Measurements from ENCODE around the gene PIGO. TPM values are rescaled to one million over a fixed set of nuclear protein-coding genes. Genes with fewer than 3 reads are reported as not detected.

PIGO gene
- polyA plus RNA-seq (ENCODE audit: insufficient read length in 4 of 4): 10 to 100 TPM; 30.9 to 38.3 (median 33.4) TPM

- DNase-seq (ENCODE audit: low read depth in 4 of 4, low spot score in 3 of 4): peak in 3 of 4 donors; percentile 65 to 75 (median 69)
Observed at GRCh38 chr9:35096035-35096849, at the start of gene PIGO. PIGO (minus strand) TSS chr9:35096591; CDS start chr9:35095565, 1,026 bp downstream.

GRCh38 chr9:35142037-35142436 lies 45.6 kb upstream of the PIGO start:
- DNase-seq (ENCODE audit: low read depth in 4 of 4, low spot score in 3 of 4): no peak

- DNase-seq (ENCODE audit: low read depth in 4 of 4, low spot score in 3 of 4): no peak
Observed at GRCh38 chr9:35140093-35140492, 43.7 kb upstream of the PIGO start.

GRCh38 chr9:35136866-35137265 lies 40.5 kb upstream of the PIGO start:
- no peak for DNase-seq (ENCODE audit: low read depth in 4 of 4, low spot score in 3 of 4)

GRCh38 chr9:35135988-35136387 lies 39.6 kb upstream of the PIGO start:
- DNase-seq (ENCODE audit: low read depth in 4 of 4, low spot score in 3 of 4): no peak

GRCh38 chr9:35134920-35135319 lies 38.5 kb upstream of the PIGO start:
- no peak for DNase-seq (ENCODE audit: low read depth in 4 of 4, low spot score in 3 of 4)

GRCh38 chr9:35116898-35117551 lies 20.6 kb upstream of the PIGO start:
- DNase-seq (ENCODE audit: low read depth in 4 of 4, low spot score in 3 of 4): peak; percentile 89 to 92 (median 90)

- DNase-seq (ENCODE audit: low read depth in 4 of 4, low spot score in 3 of 4): no peak
Observed at GRCh38 chr9:35116539-35116897, 20.1 kb upstream of the PIGO start.

GRCh38 chr9:35115680-35116538 lies 19.5 kb upstream of the PIGO start, which contains the start of gene ATOSB:
ATOSB (minus strand) TSS chr9:35115862; CDS start chr9:35108274, 7,588 bp downstream.
- peak; percentile 95 to 96 (median 96) for DNase-seq (ENCODE audit: low read depth in 4 of 4, low spot score in 3 of 4)

GRCh38 chr9:35114840-35115628 lies 18.6 kb upstream of the PIGO start:
- no peak for DNase-seq (ENCODE audit: low read depth in 4 of 4, low spot score in 3 of 4)

- DNase-seq (ENCODE audit: low read depth in 4 of 4, low spot score in 3 of 4): peak in 1 of 4 donors; percentile 63
Observed at GRCh38 chr9:35114113-35114839, 17.9 kb upstream of the PIGO start.

GRCh38 chr9:35112257-35113020 lies 16.0 kb upstream of the PIGO start:
- no peak for DNase-seq (ENCODE audit: low read depth in 4 of 4, low spot score in 3 of 4)

- DNase-seq (ENCODE audit: low read depth in 4 of 4, low spot score in 3 of 4): peak; percentile 85 to 94 (median 92)
Observed at GRCh38 chr9:35111001-35111933, 14.9 kb upstream of the PIGO start.

GRCh38 chr9:35110327-35110761 lies 14.0 kb upstream of the PIGO start:
- DNase-seq (ENCODE audit: low read depth in 4 of 4, low spot score in 3 of 4): no peak

GRCh38 chr9:35108946-35109575 lies 12.7 kb upstream of the PIGO start:
- no peak for DNase-seq (ENCODE audit: low read depth in 4 of 4, low spot score in 3 of 4)

GRCh38 chr9:35108461-35108860 lies 12.1 kb upstream of the PIGO start:
- DNase-seq (ENCODE audit: low read depth in 4 of 4, low spot score in 3 of 4): no peak
